NK-92 (cell line): Measurements from ENCODE around the gene WDR27.

Experiments used
- DNase-seq: peaks from one replicate; lab custom pipeline; 2025; ENCODE audit not compliant: unreplicated experiment; lab: John Stamatoyannopoulos, UW

WDR27 gene

GRCh38 chr6:169701954-169702839 is at the start of gene WDR27, which contains the start of gene C6orf120:
Gene WDR27 (minus strand): TSS chr6:169702029. CDS start chr6:169689005, 13,024 bp downstream.
Gene C6orf120 (plus strand): TSS chr6:169702126. CDS start chr6:169702460, 334 bp downstream.
- peak; percentile 71 for DNase-seq

GRCh38 chr6:169746556-169746955 is 44.7 kb upstream of the WDR27 start:
- DNase-seq, result no peak

- DNase-seq, result no peak
These were observed 43.6 kb upstream of the WDR27 start for GRCh38 chr6:169745405-169745804.

GRCh38 chr6:169741344-169741743 is 39.5 kb upstream of the WDR27 start:
- no peak for DNase-seq

GRCh38 chr6:169738976-169739529 is 37.2 kb upstream of the WDR27 start:
- DNase-seq, result no peak

GRCh38 chr6:169738204-169738975 is 36.6 kb upstream of the WDR27 start:
- DNase-seq, result no peak

- DNase-seq, result no peak
These were observed 28.1 kb upstream of the WDR27 start for GRCh38 chr6:169729961-169730360.

- DNase-seq, result no peak
These were observed 25.1 kb upstream of the WDR27 start for GRCh38 chr6:169726963-169727362.

- DNase-seq, result no peak
These were observed 24.2 kb upstream of the WDR27 start for GRCh38 chr6:169726049-169726400.

- DNase-seq, result no peak
These were observed 23.6 kb upstream of the WDR27 start for GRCh38 chr6:169725125-169726048.

- DNase-seq, result no peak
These were observed 22.8 kb upstream of the WDR27 start, which contains the start of gene PHF10 for GRCh38 chr6:169724494-169725124. Gene PHF10 (minus strand): TSS chr6:169724500. CDS start chr6:169723931, 569 bp downstream.

GRCh38 chr6:169723991-169724493 is 22.2 kb upstream of the WDR27 start:
- DNase-seq, result no peak

- DNase-seq, result no peak
These were observed 21.5 kb upstream of the WDR27 start for GRCh38 chr6:169723200-169723909.

- no peak for DNase-seq
These were observed 20.8 kb upstream of the WDR27 start for GRCh38 chr6:169722362-169723199.

GRCh38 chr6:169720207-169720855 is 18.5 kb upstream of the WDR27 start:
- DNase-seq, result no peak

- no peak for DNase-seq
These were observed 17.3 kb upstream of the WDR27 start for GRCh38 chr6:169719117-169719516.

- no peak for DNase-seq
These were observed 12.8 kb upstream of the WDR27 start for GRCh38 chr6:169714595-169714994.

GRCh38 chr6:169714178-169714577 is 12.3 kb upstream of the WDR27 start:
- no peak for DNase-seq
